ENCODE measurements around the gene PTGER1.

DNA sequence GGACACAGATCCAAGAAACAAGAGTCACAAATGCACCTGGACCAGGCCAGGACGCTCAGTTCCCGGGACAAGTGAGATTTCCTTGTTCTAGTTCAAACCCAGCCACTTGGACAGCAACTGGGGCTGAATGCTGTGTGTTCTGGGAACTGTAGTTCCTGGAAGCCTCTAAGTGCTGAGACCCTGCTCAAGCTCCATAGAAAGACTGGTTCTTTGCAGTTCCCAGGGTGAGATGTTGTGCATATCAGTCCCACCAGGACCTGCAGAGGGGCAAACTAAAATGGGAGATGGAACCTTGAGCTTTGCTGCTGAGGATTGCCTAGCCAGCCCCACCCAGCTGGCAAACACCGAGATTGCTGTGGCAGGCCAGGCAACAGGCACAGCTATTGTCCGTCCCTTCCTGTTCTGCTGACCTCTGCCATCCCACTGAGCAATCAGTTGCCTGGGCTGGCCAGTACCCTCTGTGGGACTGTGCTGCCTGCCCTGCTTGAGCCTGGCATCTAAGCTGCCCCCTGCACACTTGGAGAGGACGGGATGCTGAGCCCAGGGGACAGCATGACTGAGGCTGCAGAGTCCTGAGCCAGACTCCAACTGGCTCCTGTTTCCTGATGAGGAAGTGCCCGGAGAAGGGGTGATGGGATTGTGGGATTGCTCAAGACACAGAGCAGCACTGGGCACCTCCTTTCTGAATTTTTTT is 22.2 kb upstream of the PTGER1 start:
- TF ChIP-seq, protein P1, sequence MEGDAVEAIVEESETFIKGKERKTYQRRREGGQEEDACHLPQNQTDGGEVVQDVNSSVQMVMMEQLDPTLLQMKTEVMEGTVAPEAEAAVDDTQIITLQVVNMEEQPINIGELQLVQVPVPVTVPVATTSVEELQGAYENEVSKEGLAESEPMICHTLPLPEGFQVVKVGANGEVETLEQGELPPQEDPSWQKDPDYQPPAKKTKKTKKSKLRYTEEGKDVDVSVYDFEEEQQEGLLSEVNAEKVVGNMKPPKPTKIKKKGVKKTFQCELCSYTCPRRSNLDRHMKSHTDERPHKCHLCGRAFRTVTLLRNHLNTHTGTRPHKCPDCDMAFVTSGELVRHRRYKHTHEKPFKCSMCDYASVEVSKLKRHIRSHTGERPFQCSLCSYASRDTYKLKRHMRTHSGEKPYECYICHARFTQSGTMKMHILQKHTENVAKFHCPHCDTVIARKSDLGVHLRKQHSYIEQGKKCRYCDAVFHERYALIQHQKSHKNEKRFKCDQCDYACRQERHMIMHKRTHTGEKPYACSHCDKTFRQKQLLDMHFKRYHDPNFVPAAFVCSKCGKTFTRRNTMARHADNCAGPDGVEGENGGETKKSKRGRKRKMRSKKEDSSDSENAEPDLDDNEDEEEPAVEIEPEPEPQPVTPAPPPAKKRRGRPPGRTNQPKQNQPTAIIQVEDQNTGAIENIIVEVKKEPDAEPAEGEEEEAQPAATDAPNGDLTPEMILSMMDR (conservative IDR thresholded peaks at IDR 0.05; ENCODE audit: low read depth, low read length), result no peak
- TF ChIP-seq EZH2phosphoT487 (IDR thresholded peaks at IDR 0.05; ENCODE audit: borderline replicate concordance, low read length), result no peak
